ENCODE results near the gene ZNF670. TPM values are rescaled to one million over a fixed set of nuclear protein-coding genes. Genes with fewer than 3 reads are reported as not detected.

The ZNF670 gene
- polyA plus RNA-seq, 1 donor: 2.4 TPM

- WGBS (ENCODE audit: insufficient coverage, low lambda C conversion rate): 100% methylated on average over 2 of the region's 13 CpGs
- H3K4me3 ChIP-seq (ENCODE audit: low read length): no peak overlapping the region
- no peaks in the 10 kb centered on the region for H3K4me1 ChIP-seq (ENCODE audit: control insufficient read depth, insufficient read depth, low read length)
- H3K27me3 ChIP-seq (ENCODE audit: control insufficient read depth, insufficient read depth, low read length): peaks cover 26% of the 10 kb centered on the region
- peaks cover 7% of the 10 kb centered on the region for H3K9me3 ChIP-seq (ENCODE audit: control insufficient read depth, low read depth, low read length)
- H3K27ac ChIP-seq (ENCODE audit: low read length): no peak overlapping the region
- H3K36me3 ChIP-seq (ENCODE audit: control insufficient read depth, insufficient read depth, low read length): peaks cover 16% of the 10 kb centered on the region
- no peak for DNase-seq
These were observed 26.4 kb upstream of the ZNF670 start for GRCh38 chr1:247104965-247105364.

- DNase-seq: peak; percentile 93 to 96
- Histone ChIP-seq H3K36me3 (ENCODE audit: control insufficient read depth, insufficient read depth, low read length) (peaks cover 18% of the 10 kb centered on the region), H3K4me3 (ENCODE audit: low read length) (peak within 1 kb of the TSS; percentile 99), H3K4me1 (ENCODE audit: control insufficient read depth, insufficient read depth, low read length) (no peaks in the 10 kb centered on the region), H3K27me3 (ENCODE audit: control insufficient read depth, insufficient read depth, low read length) (peaks cover 21% of the 10 kb centered on the region), H3K27ac (ENCODE audit: low read length) (peak within 1 kb of the TSS; percentile 96), H3K9me3 (ENCODE audit: control insufficient read depth, low read depth, low read length) (peaks cover 15% of the 10 kb centered on the region)
- WGBS (ENCODE audit: insufficient coverage, low lambda C conversion rate): no CpG with 5 or more reads among the region's 58 CpGs
These were observed 25.4 kb upstream of the ZNF670 start, which contains the start of gene ZNF669 for GRCh38 chr1:247103859-247104591. Gene ZNF669, minus strand, starts transcription at chr1:247104356. Its CDS starts 157 bp downstream, at chr1:247104199.

GRCh38 chr1:247102381-247102780 lies 23.8 kb upstream of the ZNF670 start:
- Histone ChIP-seq H3K9me3 (ENCODE audit: control insufficient read depth, low read depth, low read length) (peaks cover 15% of the 10 kb centered on the region), H3K27me3 (ENCODE audit: control insufficient read depth, insufficient read depth, low read length) (peaks cover 13% of the 10 kb centered on the region), H3K27ac (ENCODE audit: low read length) (no peak overlapping the region), H3K36me3 (ENCODE audit: control insufficient read depth, insufficient read depth, low read length) (peaks cover 18% of the 10 kb centered on the region), H3K4me3 (ENCODE audit: low read length) (no peak overlapping the region), H3K4me1 (ENCODE audit: control insufficient read depth, insufficient read depth, low read length) (no peaks in the 10 kb centered on the region)
- DNase-seq: no peak
- no CpG with 5 or more reads among the region's 1 CpG for WGBS (ENCODE audit: insufficient coverage, low lambda C conversion rate)

GRCh38 chr1:247100676-247101279 lies 22.2 kb upstream of the ZNF670 start:
- Histone ChIP-seq H3K9me3 (ENCODE audit: control insufficient read depth, low read depth, low read length) (peaks cover 15% of the 10 kb centered on the region), H3K27ac (ENCODE audit: low read length) (no peak overlapping the region), H3K27me3 (ENCODE audit: control insufficient read depth, insufficient read depth, low read length) (peaks cover 2% of the 10 kb centered on the region), H3K4me3 (ENCODE audit: low read length) (no peak overlapping the region), H3K36me3 (ENCODE audit: control insufficient read depth, insufficient read depth, low read length) (peaks cover 18% of the 10 kb centered on the region), H3K4me1 (ENCODE audit: control insufficient read depth, insufficient read depth, low read length) (no peaks in the 10 kb centered on the region)
- 100% methylated on average over 3 of the region's 9 CpGs for WGBS (ENCODE audit: insufficient coverage, low lambda C conversion rate)
- DNase-seq: no peak

GRCh38 chr1:247096958-247097357 lies 18.3 kb upstream of the ZNF670 start:
- no CpG with 5 or more reads among the region's 5 CpGs for WGBS (ENCODE audit: insufficient coverage, low lambda C conversion rate)
- Histone ChIP-seq H3K9me3 (ENCODE audit: control insufficient read depth, low read depth, low read length) (peaks cover 11% of the 10 kb centered on the region), H3K4me3 (ENCODE audit: low read length) (no peak overlapping the region), H3K27ac (ENCODE audit: low read length) (no peak overlapping the region), H3K27me3 (ENCODE audit: control insufficient read depth, insufficient read depth, low read length) (no peaks in the 10 kb centered on the region), H3K36me3 (ENCODE audit: control insufficient read depth, insufficient read depth, low read length) (peaks cover 18% of the 10 kb centered on the region), H3K4me1 (ENCODE audit: control insufficient read depth, insufficient read depth, low read length) (no peaks in the 10 kb centered on the region)
- no peak for DNase-seq

- no CpG with 5 or more reads among the region's 5 CpGs for WGBS (ENCODE audit: insufficient coverage, low lambda C conversion rate)
- H3K4me1 ChIP-seq (ENCODE audit: control insufficient read depth, insufficient read depth, low read length): no peaks in the 10 kb centered on the region
- peaks cover 14% of the 10 kb centered on the region for H3K36me3 ChIP-seq (ENCODE audit: control insufficient read depth, insufficient read depth, low read length)
- no peak overlapping the region for H3K27ac ChIP-seq (ENCODE audit: low read length)
- no peak for DNase-seq
- no peaks in the 10 kb centered on the region for H3K27me3 ChIP-seq (ENCODE audit: control insufficient read depth, insufficient read depth, low read length)
- H3K9me3 ChIP-seq (ENCODE audit: control insufficient read depth, low read depth, low read length): peaks cover 11% of the 10 kb centered on the region
- H3K4me3 ChIP-seq (ENCODE audit: low read length): no peak overlapping the region
These were observed 17.9 kb upstream of the ZNF670 start for GRCh38 chr1:247096544-247096943.

- DNase-seq: no peak
- Histone ChIP-seq H3K9me3 (ENCODE audit: control insufficient read depth, low read depth, low read length) (peaks cover 11% of the 10 kb centered on the region), H3K4me3 (ENCODE audit: low read length) (no peak overlapping the region), H3K27me3 (ENCODE audit: control insufficient read depth, insufficient read depth, low read length) (no peaks in the 10 kb centered on the region), H3K4me1 (ENCODE audit: control insufficient read depth, insufficient read depth, low read length) (no peaks in the 10 kb centered on the region), H3K27ac (ENCODE audit: low read length) (no peak overlapping the region), H3K36me3 (ENCODE audit: control insufficient read depth, insufficient read depth, low read length) (peaks cover 13% of the 10 kb centered on the region)
- no CpG with 5 or more reads among the region's 3 CpGs for WGBS (ENCODE audit: insufficient coverage, low lambda C conversion rate)
These were observed 17.5 kb upstream of the ZNF670 start for GRCh38 chr1:247096112-247096511.

- H3K4me1 ChIP-seq (ENCODE audit: control insufficient read depth, insufficient read depth, low read length): no peaks in the 10 kb centered on the region
- no peak for DNase-seq
- no peak overlapping the region for H3K27ac ChIP-seq (ENCODE audit: low read length)
- H3K36me3 ChIP-seq (ENCODE audit: control insufficient read depth, insufficient read depth, low read length): no peaks in the 10 kb centered on the region
- no peaks in the 10 kb centered on the region for H3K9me3 ChIP-seq (ENCODE audit: control insufficient read depth, low read depth, low read length)
- H3K27me3 ChIP-seq (ENCODE audit: control insufficient read depth, insufficient read depth, low read length): no peaks in the 10 kb centered on the region
- WGBS (ENCODE audit: insufficient coverage, low lambda C conversion rate): no CpG with 5 or more reads among the region's 14 CpGs
- H3K4me3 ChIP-seq (ENCODE audit: low read length): no peak overlapping the region
These were observed 11.8 kb upstream of the ZNF670 start for GRCh38 chr1:247090455-247090854.

GRCh38 chr1:247089616-247090375 lies 11.2 kb upstream of the ZNF670 start:
- H3K9me3 ChIP-seq (ENCODE audit: control insufficient read depth, low read depth, low read length): no peaks in the 10 kb centered on the region
- WGBS (ENCODE audit: insufficient coverage, low lambda C conversion rate): 20% methylated on average over 1 of the region's 17 CpGs

GRCh38 chr1:247088967-247089366 lies 10.4 kb upstream of the ZNF670 start:
- WGBS (ENCODE audit: insufficient coverage, low lambda C conversion rate): no CpG with 5 or more reads among the region's 4 CpGs
- no peaks in the 10 kb centered on the region for H3K27me3 ChIP-seq (ENCODE audit: control insufficient read depth, insufficient read depth, low read length)
- H3K4me1 ChIP-seq (ENCODE audit: control insufficient read depth, insufficient read depth, low read length): no peaks in the 10 kb centered on the region
- no peak overlapping the region for H3K4me3 ChIP-seq (ENCODE audit: low read length)
- no peaks in the 10 kb centered on the region for H3K9me3 ChIP-seq (ENCODE audit: control insufficient read depth, low read depth, low read length)
- no peak overlapping the region for H3K27ac ChIP-seq (ENCODE audit: low read length)
- no peak for DNase-seq
- H3K36me3 ChIP-seq (ENCODE audit: control insufficient read depth, insufficient read depth, low read length): no peaks in the 10 kb centered on the region

More at GRCh38 chr1:247089616-247090375, 11.2 kb upstream of the ZNF670 start:
- no peak for DNase-seq
- no peak overlapping the region for H3K4me3 ChIP-seq (ENCODE audit: low read length)
- no peak overlapping the region for H3K27ac ChIP-seq (ENCODE audit: low read length)
- no peaks in the 10 kb centered on the region for H3K27me3 ChIP-seq (ENCODE audit: control insufficient read depth, insufficient read depth, low read length)
- H3K36me3 ChIP-seq (ENCODE audit: control insufficient read depth, insufficient read depth, low read length): no peaks in the 10 kb centered on the region
- H3K4me1 ChIP-seq (ENCODE audit: control insufficient read depth, insufficient read depth, low read length): no peaks in the 10 kb centered on the region

All from large intestine (tissue), 3 donors.